Left lobe of liver (tissue), 2 donors: ENCODE data around the gene CCDC116. TPM values are rescaled to one million over a fixed set of nuclear protein-coding genes. Genes with fewer than 3 reads are reported as not detected.
"Not testable (repeated sequence)": the region's sequence is repeated elsewhere in the genome, so short reads cannot be mapped to it uniquely, and the experiment has no call there.

Experiments
- ATAC-seq: fragments of 200-7000 bp; cut with Tn5 transposase; one replicate; pipeline ENCODE4 v1.9.1; 2020; ENCODE audit warnings: mild to moderate bottlenecking, moderate library complexity
- DNase-seq: peaks from one replicate; pipeline ENCODE4 v3.0.0-alpha.2; 2020; ENCODE audit warnings: low spot score
- total RNA-seq: library from RNA; stranded (reverse); gene quantifications from one replicate; pipeline ENCODE4 v1.2.1, GENCODE V29; 2021
- donor health status: DM: no; HTN: no; CAD: no; lungs with moderate emphysema.
- donor health status: DM: no; HTN: yes; CAD: no.

Gene CCDC116, protein sequence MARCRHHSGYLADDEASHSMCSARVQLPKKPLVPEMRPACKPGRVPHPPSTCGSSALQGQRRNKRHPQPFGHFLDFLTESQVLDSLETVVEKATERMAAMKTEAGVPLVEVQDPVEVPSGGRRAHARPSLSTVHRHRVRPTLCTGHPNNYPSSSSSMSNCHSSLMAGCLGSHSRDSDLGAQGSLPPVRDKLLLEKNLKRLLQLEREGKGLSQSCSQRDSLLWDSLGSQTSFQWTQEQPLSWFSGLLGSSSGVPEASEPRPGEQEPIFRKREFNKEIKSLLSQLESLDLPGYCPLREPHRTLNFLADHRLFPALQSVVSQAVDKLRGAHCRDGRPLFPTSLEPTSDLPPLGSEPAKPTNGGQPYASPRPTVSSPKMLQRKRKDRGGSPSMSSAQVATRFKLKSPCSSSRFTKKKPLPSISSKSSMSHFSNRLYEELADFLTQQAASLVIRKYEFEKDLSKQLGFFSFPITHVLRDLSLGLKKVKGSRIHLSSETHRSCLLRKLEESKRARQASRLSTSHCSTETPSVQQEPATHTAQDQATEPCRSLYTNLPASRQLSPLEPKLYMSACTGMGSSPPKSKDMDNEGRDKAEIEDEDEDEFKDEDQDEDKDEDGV
- total RNA-seq: 0.45 TPM

GRCh38 chr22:21632237-21632895, at the start of gene CCDC116:
Gene CCDC116 (plus strand): TSS chr22:21632760. CDS start chr22:21633182, 422 bp downstream.
- ATAC-seq: no peak
- no peak for DNase-seq

DNA sequence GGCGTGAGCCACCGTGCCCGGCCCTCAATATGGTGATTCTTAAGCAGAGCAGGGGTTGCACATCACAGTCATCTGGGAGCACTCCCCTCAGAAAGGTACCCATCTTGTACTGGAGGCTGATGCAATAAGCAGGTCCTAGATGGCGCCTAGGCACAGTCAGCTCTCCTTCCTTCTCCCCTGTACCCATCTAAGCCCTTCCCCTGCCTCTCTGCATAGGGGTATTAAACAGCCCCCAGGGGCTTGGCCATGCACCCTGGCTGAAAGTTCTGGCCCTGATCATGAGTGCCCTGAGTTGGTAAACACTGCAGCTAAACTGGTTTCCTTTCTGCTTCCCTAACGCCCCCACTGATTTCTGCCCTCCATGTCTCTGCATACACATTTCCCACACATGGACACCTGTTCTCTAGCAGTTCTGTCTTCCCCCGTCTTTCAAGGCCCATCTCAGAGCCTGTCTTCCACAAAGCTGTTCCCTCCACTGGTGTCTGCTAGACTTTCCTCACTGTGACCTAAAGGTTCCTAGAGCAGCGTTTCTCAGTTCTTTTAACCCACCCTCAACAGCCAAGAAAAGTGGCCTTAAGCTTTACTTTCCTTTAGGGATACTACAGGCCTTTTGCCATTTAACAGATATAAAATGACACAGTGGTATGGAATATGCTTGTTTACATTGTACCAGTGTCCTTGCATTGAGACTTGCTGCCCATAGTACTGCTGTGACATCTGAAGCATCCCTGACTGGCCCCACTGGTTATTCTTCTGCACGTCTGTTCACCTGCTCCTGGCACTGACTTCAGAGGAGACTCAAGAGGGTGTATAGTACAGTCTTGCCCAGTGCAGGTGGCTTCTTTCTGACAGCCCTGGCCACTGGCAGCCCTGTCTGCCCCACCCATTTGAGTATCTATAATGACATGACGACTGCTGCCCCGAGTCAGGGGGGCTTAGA, 49.5 kb upstream of the CCDC116 start:
- DNase-seq: no peak
- no peak for ATAC-seq

GRCh38 chr22:21585389-21585788, 47.2 kb upstream of the CCDC116 start:
- DNase-seq: no peak
- no peak for ATAC-seq

DNA sequence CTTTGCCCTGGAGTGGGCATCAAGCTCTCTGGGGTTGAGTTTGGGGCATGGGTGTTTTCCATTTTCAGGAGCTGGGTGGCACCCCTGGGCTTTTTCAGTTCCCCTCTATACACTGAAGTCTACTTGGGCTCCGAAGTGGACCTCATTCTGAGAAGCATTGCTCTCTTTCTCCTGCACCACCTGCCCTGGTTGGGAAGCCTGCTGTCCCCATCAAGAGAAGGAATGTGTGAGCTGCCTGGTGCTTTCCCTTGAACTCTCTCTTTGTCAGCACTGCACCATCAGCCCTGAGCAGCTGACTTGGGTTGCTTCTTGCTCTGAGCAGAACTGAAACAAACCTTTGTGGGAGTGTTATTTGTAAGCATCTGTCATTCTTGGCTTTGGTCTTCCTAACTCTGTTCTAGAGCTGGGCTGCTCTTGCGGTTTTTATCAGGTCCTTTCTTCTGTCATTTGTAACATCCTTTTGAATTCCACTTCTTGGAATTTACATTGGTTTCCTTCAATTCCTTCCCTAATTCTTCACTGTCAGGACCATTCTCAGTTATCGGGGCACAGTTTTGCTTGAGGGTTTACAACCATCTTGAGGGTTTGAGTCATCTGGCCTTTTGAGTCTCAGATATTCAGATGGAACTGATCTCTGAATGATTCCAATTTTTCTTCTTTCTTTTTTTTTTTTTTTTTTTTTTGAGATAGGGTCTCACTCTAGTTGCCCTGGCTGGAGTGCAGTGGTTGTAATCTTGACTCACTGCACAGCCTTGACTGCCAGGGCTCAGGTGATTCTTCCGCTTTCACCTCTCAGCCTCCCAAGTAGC, 44.6 kb upstream of the CCDC116 start:
- DNase-seq: no peak
- ATAC-seq: peak; percentile 21

DNA sequence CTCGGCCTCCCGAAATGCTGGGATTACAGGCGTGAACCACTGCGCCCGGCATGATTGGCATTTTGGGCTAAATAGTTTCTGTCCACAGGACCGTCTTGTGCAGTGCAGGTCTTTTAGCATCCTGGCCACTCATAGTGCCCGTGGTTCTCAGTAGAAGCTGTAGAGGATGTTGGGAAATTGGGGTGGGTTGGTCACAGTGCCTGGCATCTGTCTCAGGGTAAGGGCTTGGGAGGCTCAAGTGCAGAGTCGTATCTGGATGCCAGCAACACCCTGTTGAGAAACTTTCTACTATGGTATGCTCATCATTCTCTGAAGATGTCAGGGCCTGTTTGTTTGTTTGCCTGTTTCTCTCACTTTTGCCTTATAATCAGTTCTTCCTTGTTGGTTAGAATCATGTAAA, 43.2 kb upstream of the CCDC116 start:
- ATAC-seq (no peak), DNase-seq (no peak)

DNA sequence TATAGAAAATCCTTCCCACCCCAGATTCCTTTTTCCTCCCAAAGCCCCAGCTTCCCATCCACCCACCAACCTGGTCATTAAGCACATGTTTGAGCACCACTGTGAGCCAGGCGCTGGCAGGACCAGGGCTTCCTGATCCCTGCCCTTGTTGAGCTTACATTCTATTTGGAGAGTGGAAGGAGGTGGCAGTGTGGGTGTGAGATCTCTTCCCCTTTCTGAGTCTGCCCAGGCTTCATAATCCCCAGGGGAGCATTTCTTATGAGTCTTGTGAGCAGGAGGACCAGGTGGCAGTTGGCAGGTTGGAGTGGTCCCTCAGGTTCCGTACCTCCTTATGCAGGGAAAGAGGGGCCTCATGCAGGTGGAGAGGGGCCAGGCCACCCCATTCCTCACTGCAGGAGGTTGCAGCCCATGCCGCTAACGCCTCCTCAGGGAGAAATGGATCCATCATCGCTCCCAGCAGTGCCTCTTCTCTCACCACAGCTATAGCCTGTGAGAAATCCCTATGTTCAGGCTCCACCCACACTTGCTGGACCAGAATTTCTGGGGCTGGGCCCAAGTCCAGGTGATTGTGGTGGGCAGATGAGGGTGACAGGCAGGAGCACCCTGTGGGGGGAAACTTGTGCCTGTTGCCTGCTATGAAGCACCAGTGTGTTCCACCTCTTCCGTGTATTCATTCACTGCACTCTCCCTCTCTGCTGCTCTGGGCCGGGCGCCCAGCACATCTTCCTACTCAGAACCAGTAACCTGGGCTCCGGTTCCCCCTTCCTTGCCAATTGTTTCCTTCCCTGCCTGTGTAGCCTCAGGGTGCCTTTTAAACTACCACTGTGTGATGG, 41.5 kb upstream of the CCDC116 start:
- ATAC-seq: no peak
- DNase-seq: no peak

GRCh38 chr22:21591695-21592094, 40.9 kb upstream of the CCDC116 start:
- ATAC-seq (no peak), DNase-seq (no peak)

DNA sequence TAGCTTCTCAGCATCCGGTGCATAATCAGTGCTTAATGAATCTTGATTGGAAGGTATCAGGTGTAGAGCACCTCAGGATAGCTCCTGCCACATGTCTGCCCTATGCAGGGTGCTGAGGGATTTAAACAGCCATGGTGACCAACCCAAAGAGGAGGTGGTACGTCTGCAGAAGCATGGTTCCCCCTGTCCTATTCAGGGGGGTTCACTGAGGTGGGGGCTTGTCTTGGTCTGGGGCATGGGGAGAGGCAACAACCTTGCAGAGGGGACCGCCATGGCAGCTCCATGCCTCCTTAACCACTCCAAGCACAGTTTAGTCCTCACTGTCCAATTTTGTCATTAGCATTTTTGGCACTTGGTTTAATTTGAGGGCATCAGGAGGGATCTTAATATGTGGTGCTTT, 40.1 kb upstream of the CCDC116 start:
- DNase-seq (no peak), ATAC-seq (no peak)

DNA sequence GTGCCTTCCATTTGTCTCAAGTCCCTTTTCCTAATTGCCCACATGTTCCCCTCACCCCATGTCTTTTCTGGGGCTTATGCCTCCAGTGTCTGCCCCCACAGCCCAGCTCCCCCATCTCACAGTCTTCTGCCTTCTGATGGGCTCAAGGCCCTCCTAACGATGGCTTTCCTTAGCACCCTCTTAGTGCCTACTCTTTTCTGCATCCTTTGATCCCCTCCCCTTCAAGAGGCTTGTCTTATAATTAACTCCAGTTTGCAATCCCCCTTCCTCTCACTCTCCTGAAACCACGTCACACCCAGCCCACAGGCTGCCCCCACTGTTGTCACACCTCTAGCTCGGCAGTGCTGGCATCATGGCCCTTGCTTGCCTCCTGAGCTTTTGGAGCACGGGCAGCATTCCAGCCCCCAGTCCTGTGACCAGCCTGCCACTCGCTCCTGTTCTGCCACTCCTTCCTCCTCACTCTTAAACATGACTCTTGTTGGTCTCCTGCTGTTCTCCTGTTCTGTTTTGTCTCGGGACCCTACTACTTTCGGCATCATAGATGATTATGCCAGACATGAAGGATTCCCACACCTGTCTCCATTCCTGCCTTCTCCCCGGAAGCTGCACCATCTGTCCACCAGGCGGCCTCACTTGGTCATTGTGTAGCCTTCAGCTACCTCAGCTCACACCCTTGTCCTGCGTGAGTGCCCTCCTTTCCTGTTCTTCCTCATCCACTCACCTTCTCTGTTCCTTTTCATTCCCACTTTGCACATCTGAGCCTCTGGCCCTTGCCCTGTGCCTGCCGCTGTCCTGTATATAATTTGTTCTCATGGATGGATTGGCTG, 38.9 kb upstream of the CCDC116 start:
- no peak for DNase-seq
- ATAC-seq: peak; percentile 36

DNA sequence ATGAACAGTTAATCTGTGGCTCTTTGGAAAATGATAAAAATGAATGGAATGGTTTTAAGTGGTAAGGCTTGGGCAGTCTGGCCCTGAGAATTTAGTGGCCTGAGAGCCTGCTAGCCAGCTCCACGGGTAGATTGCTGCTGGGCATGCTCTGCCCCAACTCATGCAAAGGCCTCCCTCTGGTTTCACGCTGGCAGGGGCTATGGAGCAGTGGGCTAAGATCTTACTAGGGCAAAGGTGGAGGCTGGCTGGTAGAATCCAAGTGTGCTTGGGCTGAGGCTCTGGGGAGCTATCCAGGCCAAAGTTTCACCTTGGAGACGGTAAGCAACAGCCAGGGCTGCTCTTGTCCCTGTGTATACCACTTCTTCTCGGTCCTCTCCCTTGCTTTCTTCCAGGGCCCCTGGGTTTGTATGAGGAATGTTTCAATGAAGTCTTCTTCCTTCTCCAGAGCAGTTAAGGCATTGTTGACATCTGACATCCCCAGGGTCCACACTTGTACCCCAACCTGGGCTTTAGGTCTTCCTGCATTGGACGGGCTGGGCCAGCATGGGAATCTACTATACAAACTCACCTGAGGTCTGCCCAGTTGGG, 37.6 kb upstream of the CCDC116 start:
- no peak for DNase-seq
- ATAC-seq: peak; percentile 24

DNA sequence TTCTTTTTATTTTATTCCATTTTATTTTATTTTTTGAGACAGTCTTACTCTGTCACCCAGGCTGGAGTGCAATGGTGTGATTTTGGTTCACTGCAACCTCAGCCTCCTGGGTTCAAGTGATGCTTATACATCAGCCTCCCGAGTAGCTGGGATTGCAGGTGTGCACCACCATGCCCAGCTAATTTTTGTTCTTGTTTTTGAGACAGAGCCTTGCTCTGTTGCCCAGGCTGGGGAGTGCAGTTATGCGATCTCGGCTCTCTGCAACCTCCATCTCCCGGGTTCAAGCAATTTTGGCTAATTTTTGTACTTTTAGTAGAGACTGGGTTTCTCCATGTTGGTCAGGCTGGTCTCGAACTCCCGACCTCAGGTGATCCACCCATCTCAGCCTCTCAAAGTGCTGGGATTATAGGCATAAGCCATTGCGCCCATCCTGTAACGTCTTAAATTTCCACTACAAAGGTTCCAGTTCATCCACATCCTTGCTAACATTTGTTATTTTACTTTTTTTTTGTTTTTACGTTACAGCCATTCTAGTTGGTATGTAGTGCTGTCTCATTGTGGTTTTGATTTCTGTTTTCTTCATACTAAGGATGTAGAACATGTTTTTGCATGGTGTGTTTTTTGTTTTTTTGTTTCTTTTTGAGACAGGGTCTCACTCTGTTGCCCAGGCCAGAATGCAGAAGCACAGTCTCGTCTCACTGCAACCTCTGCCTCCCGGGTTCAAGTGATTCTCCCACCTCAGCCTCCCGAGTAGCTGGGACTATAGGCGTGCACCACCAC, 36.0 kb upstream of the CCDC116 start:
- DNase-seq, ATAC-seq: not testable (repeated sequence)

DNA sequence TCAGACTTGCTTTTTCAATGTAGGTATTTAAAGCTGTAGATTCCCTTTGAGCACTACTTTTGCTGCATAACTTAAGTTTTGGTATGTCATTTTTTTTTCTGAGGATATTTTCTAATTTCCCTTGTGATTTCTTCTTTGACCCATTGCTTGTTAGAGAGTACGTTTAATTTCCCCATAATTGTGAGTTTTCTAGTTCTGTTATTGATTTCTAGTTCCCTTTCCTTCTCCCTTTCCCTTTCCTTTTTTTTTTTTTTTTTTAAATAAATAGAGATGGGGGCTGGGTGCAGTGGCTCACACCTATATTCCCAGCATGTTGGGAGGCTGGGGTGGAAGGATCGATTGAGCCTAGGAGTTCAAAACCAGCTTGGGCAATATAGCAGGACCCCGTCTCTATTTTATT, 34.3 kb upstream of the CCDC116 start:
- ATAC-seq (no peak), DNase-seq (no peak)

- ATAC-seq (no peak), DNase-seq (no peak)
Observed at GRCh38 chr22:21599053-21599893, 33.3 kb upstream of the CCDC116 start.

DNA sequence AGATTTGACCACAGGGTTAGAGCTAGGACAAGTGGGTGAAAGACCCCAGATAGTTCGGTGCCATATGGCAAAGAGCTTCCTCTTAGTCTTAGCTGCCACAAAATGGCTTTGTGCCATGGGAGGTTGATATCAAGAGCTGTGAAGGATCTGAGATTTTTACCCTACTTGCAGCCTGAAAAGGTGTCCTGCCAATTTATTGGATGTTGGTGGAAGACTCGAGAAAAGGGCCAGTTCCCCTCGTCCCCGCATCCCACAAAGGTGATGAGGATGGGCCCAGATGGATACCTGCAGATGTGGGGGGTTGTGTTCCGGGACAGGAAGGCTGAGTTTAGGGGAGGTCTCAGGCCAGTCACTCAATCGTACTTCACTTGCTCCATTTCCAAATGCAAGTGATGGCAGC, 30.0 kb upstream of the CCDC116 start:
- ATAC-seq: no peak
- DNase-seq: no peak

GRCh38 chr22:21603973-21604372, 28.6 kb upstream of the CCDC116 start:
- ATAC-seq (no peak), DNase-seq (no peak)

- no peak for ATAC-seq
- no peak for DNase-seq
Observed at GRCh38 chr22:21605887-21606564, 26.5 kb upstream of the CCDC116 start.
